KMS-11 (cell line): ENCODE data around the gene CERS5.
A peak's percentile ranks its signal among the peaks of the same experiment; 100 is the strongest.

ENCODE experiments used
- H2AFZ ChIP-seq: fragments of 200-600 bp; sonication (generic); 2 replicates; pipeline ENCODE4 v1.6.1; 2016; ENCODE audit warnings: antibody characterized with exemption, mixed run types, low read depth
- H3K27ac ChIP-seq: fragments of 200-600 bp; sonication (generic); 2 replicates; pipeline ENCODE4 v1.6.1; 2016; ENCODE audit warnings: mild to moderate bottlenecking, mixed run types
- H3K27me3 ChIP-seq: fragments of 200-600 bp; sonication (generic); 2 replicates; pipeline ENCODE4 v1.6.1; 2017; ENCODE audit warnings: mild to moderate bottlenecking, low read depth, mixed run types, moderate library complexity; ENCODE audit not compliant: insufficient read depth
- H3K36me3 ChIP-seq: fragments of 200-600 bp; sonication (generic); 2 replicates; pipeline ENCODE4 v1.6.1; 2017; ENCODE audit warnings: mild to moderate bottlenecking, mixed run types; ENCODE audit not compliant: insufficient read depth
- H3K4me1 ChIP-seq: fragments of 200-600 bp; sonication (generic); 2 replicates; pipeline ENCODE4 v1.6.1; 2016; ENCODE audit warnings: mild to moderate bottlenecking, low read depth, mixed run types; ENCODE audit not compliant: poor library complexity, severe bottlenecking
- H3K4me2 ChIP-seq: fragments of 200-600 bp; sonication (generic); 2 replicates; pipeline ENCODE4 v1.7.0; 2016; ENCODE audit warnings: mild to moderate bottlenecking, mixed run types
- H3K4me3 ChIP-seq: fragments of 200-600 bp; sonication (generic); IDR thresholded peaks from 2 replicates; pipeline ENCODE4 v1.6.1; 2017; ENCODE audit warnings: low read depth, low read length, mixed read lengths; ENCODE audit not compliant: insufficient read depth
- H3K79me2 ChIP-seq: fragments of 200-600 bp; sonication (generic); 2 replicates; pipeline ENCODE4 v1.6.1; 2016; ENCODE audit warnings: low read depth, mixed run types; ENCODE audit not compliant: insufficient read depth
- H3K9ac ChIP-seq: fragments of 200-600 bp; sonication (generic); 2 replicates; pipeline ENCODE4 v1.6.1; 2016; ENCODE audit warnings: mild to moderate bottlenecking, mixed run types
- H4K20me1 ChIP-seq: fragments of 200-600 bp; sonication (generic); 2 replicates; pipeline ENCODE4 v1.6.1; 2016; ENCODE audit warnings: mild to moderate bottlenecking, mixed run types; ENCODE audit not compliant: insufficient read depth
- CTCF ChIP-seq: fragments of 200-600 bp; sonication (generic); conservative IDR thresholded peaks from 2 replicates; pipeline ENCODE4 v1.6.1; 2017; ENCODE audit warnings: low read depth, mild to moderate bottlenecking, antibody characterized with exemption, low read length, moderate library complexity, mixed read lengths

The CERS5 gene

DNA sequence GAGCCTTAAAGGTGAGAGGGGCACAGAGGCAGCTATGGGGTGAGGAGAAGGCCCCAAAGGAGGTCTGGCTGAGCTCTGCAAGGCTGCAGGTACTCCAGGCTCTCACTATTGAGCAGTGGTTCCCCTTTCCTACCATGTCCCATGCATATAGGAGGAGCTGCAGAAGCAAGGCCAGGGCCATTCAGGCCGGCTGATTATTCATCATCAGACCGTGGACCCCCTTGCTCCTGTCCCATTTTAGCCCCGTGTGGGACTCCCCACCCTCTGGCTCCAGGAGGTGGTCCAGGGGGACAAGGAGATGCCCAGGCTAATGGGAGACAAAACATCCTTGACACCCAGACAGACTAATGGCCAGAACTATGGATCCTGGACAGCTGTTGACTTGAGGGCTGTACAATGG lies 60.3 kb downstream of the CERS5 start:
- H3K4me2 ChIP-seq = no peak overlapping the region
- no peaks in the 10 kb centered on the region for H3K27me3 ChIP-seq
- no peak overlapping the region for H3K27ac ChIP-seq
- no peak for TF ChIP-seq CTCF
- no peaks in the 10 kb centered on the region for H3K79me2 ChIP-seq
- H2AFZ ChIP-seq = no peak overlapping the region
- H3K36me3 ChIP-seq = no peaks in the 10 kb centered on the region
- H4K20me1 ChIP-seq = no peaks in the 10 kb centered on the region
- H3K4me1 ChIP-seq = peaks cover 47% of the 10 kb centered on the region
- H3K4me3 ChIP-seq = no peak overlapping the region
- H3K9ac ChIP-seq = no peak overlapping the region

DNA sequence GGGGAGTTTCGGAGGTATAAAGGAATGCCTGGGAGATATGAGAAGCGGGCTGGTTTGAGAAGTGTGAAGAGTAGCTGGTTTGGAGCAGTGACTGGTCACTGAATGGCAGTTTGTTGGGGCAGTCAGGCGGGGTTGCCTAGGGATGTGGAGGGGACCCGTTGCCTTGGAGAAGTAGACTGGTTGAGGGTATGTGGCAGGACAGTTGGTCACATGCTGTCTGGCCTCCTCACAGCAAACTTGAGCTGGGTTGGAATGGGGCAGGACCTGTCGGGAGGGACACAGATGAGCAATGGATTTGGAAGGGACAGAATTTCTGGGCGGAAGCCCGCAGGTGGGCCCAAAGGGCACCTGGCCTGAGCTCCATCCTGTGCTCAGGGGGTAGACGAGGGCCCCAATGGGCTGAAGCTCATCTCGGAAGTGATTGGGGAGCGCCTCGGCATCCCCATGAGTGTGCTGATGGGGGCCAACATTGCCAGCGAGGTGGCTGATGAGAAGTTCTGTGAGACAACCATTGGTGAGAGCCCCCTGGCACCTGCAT lies 61.2 kb downstream of the CERS5 start:
- Histone ChIP-seq H3K4me1 (peaks cover 42% of the 10 kb centered on the region), H2AFZ (no peak overlapping the region), H3K36me3 (no peaks in the 10 kb centered on the region), H3K9ac (no peak overlapping the region), H4K20me1 (no peaks in the 10 kb centered on the region), H3K27me3 (no peaks in the 10 kb centered on the region), H3K4me3 (no peak overlapping the region), H3K4me2 (no peak overlapping the region), H3K27ac (no peak overlapping the region), H3K79me2 (no peaks in the 10 kb centered on the region)
- no peak for TF ChIP-seq CTCF

DNA sequence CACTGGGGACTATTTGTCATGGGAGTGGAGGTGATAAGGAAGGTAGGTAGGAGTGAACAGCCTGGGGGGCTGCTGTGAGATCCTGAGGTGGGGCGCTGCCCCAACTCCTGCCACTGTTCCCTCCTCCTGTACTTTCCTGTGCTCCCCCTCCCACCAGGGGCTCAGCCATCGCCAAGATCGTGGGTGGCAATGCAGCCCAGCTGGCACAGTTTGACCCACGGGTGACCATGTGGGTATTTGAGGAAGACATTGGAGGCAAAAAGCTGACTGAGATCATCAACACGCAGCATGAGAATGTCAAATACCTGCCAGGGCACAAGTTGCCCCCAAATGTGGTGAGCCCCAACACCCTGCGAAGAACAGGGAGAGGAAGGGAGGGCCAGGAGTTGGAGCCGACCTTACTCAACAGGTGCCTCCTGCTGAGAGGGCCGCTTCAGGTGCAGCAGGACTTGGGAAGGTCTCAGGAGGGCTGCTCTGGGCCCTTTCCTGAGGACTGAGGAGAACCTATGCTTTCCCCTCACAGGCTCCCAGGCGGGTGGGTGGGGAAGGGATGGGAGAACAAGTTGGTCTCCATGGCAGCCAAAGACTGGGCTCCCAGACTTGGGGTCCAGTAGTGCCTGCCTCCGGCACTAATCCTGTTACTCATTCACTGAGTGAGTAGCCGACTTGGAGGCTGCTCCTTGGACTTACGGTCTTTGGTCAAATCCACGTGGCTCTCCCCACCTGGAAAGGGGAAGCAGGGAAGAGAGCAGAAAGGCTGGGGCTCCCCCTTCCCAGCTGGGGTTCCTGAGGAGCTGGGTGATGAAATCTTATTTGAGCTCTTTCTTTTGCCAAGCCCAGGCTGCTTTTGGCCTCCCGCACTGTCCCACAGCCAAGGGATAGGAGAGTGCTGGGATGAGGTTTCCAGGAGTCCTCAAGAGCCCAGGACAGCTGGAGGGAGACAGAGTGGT lies 62.5 kb downstream of the CERS5 start:
- TF ChIP-seq CTCF = no peak
- Histone ChIP-seq H3K4me2 (no peak overlapping the region), H3K79me2 (no peaks in the 10 kb centered on the region), H3K27me3 (no peaks in the 10 kb centered on the region), H3K4me3 (no peak overlapping the region), H3K4me1 (peaks cover 29% of the 10 kb centered on the region), H3K36me3 (no peaks in the 10 kb centered on the region; the same call in 1 of the 2 replicates), H3K27ac (no peak overlapping the region), H3K9ac (no peak overlapping the region), H2AFZ (no peak overlapping the region), H4K20me1 (no peaks in the 10 kb centered on the region)

- Histone ChIP-seq H4K20me1 (no peaks in the 10 kb centered on the region), H3K36me3 (no peaks in the 10 kb centered on the region; the same call in 1 of the 2 replicates), H2AFZ (peak within 1 kb of the TSS; percentile 14; the same call in 1 of the 2 replicates), H3K4me1 (peaks cover 21% of the 10 kb centered on the region), H3K9ac (no peak within 1 kb of the TSS), H3K27ac (no peak within 1 kb of the TSS), H3K79me2 (no peaks in the 10 kb centered on the region), H3K4me2 (no peak within 1 kb of the TSS), H3K27me3 (no peaks in the 10 kb centered on the region), H3K4me3 (no peak within 1 kb of the TSS)
- no peak for TF ChIP-seq CTCF
These were observed 63.3 kb downstream of the CERS5 start, which contains the start of gene GPD1 for GRCh38 chr12:50103767-50104321. TSS of gene GPD1 (plus strand) at chr12:50104008. CDS start at chr12:50104051, 43 bp downstream.
